Endothelial cell of umbilical vein (primary cell): Measurements from ENCODE around the gene TFDP1.

ENCODE experiments used
- CTCF ChIP-seq, 2 donors: IDR thresholded peaks; 1 replicate in 1 of 2; 2 replicates in 1 of 2; pipeline ENCODE4 v1.5.1; 2011; ENCODE audit warnings: low read length in 2 of 2, mild to moderate bottlenecking in 2 of 2, moderate library complexity in 2 of 2, control low read depth in 1 of 2, inconsistent platforms in 1 of 2, low read depth in 1 of 2; ENCODE audit not compliant: insufficient read depth in 1 of 2; ENCODE audit errors: extremely low read depth in 1 of 2
- EZH2 ChIP-seq: IDR thresholded peaks from 2 replicates; pipeline ENCODE4 v1.6.1; 2012; ENCODE audit warnings: borderline replicate concordance, low read depth, mild to moderate bottlenecking, moderate library complexity, low read length, inconsistent platforms; ENCODE audit not compliant: severe bottlenecking
- GATA2 ChIP-seq: IDR thresholded peaks from 2 replicates; pipeline ENCODE4 v1.7.0; 2011; ENCODE audit warnings: low read depth, mild to moderate bottlenecking, moderate library complexity, mixed read lengths, low read length; ENCODE audit not compliant: insufficient read length, insufficient read depth
- JUN ChIP-seq: IDR thresholded peaks from 2 replicates; pipeline ENCODE4 v1.6.1; 2011; ENCODE audit warnings: borderline replicate concordance, low read depth; ENCODE audit not compliant: insufficient read length, insufficient read depth
- MAX ChIP-seq: IDR thresholded peaks from 2 replicates; pipeline ENCODE4 v1.6.1; 2011; ENCODE audit not compliant: insufficient read depth, insufficient read length
- POLR2A ChIP-seq: IDR thresholded peaks from 2 replicates; pipeline ENCODE4 v1.6.1; 2012; ENCODE audit warnings: low read depth, mild to moderate bottlenecking, control low read depth, low read length
- POLR2AphosphoS5 ChIP-seq: IDR thresholded peaks from 2 replicates; pipeline ENCODE4 v1.6.1; 2012; ENCODE audit warnings: low read depth, mild to moderate bottlenecking, control low read depth, low read length, moderate library complexity; ENCODE audit not compliant: insufficient read depth

GRCh38 chr13:113601166-113602070 is 16.9 kb downstream of the TFDP1 start:
- TF ChIP-seq CTCF (IDR thresholded peaks at IDR 0.05; ENCODE audit: extremely low read depth in 1 of 2, insufficient read depth in 1 of 2, low read depth in 1 of 2, low read length in 2 of 2) = no peak
- no peak for TF ChIP-seq MAX
- TF ChIP-seq JUN = no peak
- no peak for TF ChIP-seq POLR2A
- no peak for TF ChIP-seq EZH2
- TF ChIP-seq GATA2 = no peak
- TF ChIP-seq POLR2AphosphoS5 = no peak
